ENCODE measurements around the gene SDF2. TPM values are rescaled to one million over a fixed set of nuclear protein-coding genes. Genes with fewer than 3 reads are reported as not detected.
A peak's percentile ranks its signal among the peaks of the same experiment; 100 is the strongest.

The SDF2 gene
- total and polyA plus RNA-seq, 9 of the 15 experiments (the other 6 are each of a cell fraction or from before 2014, with no cell fraction given): 41.2 to 132 (median 65.6) TPM

- TF ChIP-seq SIX5 (IDR thresholded peaks at IDR 0.05; ENCODE audit: borderline replicate concordance in 1 of 2, insufficient read depth in 1 of 2, low read depth in 1 of 2, low read length in 2 of 2): no peak
- TF ChIP-seq ZFP30 (CRISPR knock-in tag; IDR thresholded peaks at IDR 0.05; ENCODE audit: borderline replicate concordance): no peak
- peak; percentile 73 for TF ChIP-seq POLR2B (IDR thresholded peaks at IDR 0.05; ENCODE audit: low read depth, partially characterized antibody)
- TF ChIP-seq MCM2 (IDR thresholded peaks at IDR 0.05; ENCODE audit: low read depth): no peak
- peak; percentile 81 for TF ChIP-seq SMAD4 (CRISPR knock-in tag; conservative IDR thresholded peaks at IDR 0.05)
- TF ChIP-seq ZHX1 (conservative IDR thresholded peaks at IDR 0.05; ENCODE audit: low read length): 0 out of 2 replicates have a peak, but pooled peaks have one; percentile 29
- no peak for TF ChIP-seq IFI16 (CRISPR knock-in tag; IDR thresholded peaks at IDR 0.05)
- TF ChIP-seq TRIM28 (IDR thresholded peaks at IDR 0.05): no peak
- TF ChIP-seq NCOA1 (IDR thresholded peaks at IDR 0.05; ENCODE audit: low read depth): no peak; the same call in 1 of the 2 replicates
- TF ChIP-seq ZNF696 (CRISPR knock-in tag; conservative IDR thresholded peaks at IDR 0.05): no peak
- peak; percentile 61; the same call in 1 of the 2 replicates for TF ChIP-seq RB1 (IDR thresholded peaks at IDR 0.05; ENCODE audit: low read depth)
- no peak for TF ChIP-seq ZNF212 (CRISPR knock-in tag; IDR thresholded peaks at IDR 0.05)
- no peak for TF ChIP-seq NR2C1 (IDR thresholded peaks at IDR 0.05)
- no peak for TF ChIP-seq NR2C1 (tag; IDR thresholded peaks at IDR 0.05)
- TF ChIP-seq CEBPG (CRISPR knock-in tag; IDR thresholded peaks at IDR 0.05): no peak; the same call in 1 of the 2 replicates
- TF ChIP-seq CEBPG (tag; conservative IDR thresholded peaks at IDR 0.05 in 1 of 2, IDR thresholded peaks at IDR 0.05 in 1 of 2): no peak
- no peak for TF ChIP-seq MCM7 (IDR thresholded peaks at IDR 0.05)
- no peak for TF ChIP-seq ZBTB5 (IDR thresholded peaks at IDR 0.05)
- TF ChIP-seq ZNF551 (CRISPR knock-in tag; IDR thresholded peaks at IDR 0.05): no peak
These were observed 49.4 kb upstream of the SDF2 start (continued) for GRCh38 chr17:28710861-28711722.
